ENCODE data around the gene AP5Z1. TPM values are rescaled to one million over a fixed set of nuclear protein-coding genes. Genes with fewer than 3 reads are reported as not detected.

The AP5Z1 gene
- total and polyA plus RNA-seq, 2 donors (not counting 1 experiment from before 2014, with no cell fraction given) = 11.1 to 32.2 TPM

- no peak for TF ChIP-seq EZH2 (IDR thresholded peaks at IDR 0.05; ENCODE audit: low read length, missing control alignments)
- no peak for TF ChIP-seq CTCF (conservative IDR thresholded peaks at IDR 0.05 in 1 of 2, IDR thresholded peaks at IDR 0.05 in 1 of 2; ENCODE audit: low read depth in 1 of 2, low read length in 2 of 2)
- Histone ChIP-seq H3K79me2 (ENCODE audit: control insufficient read depth, insufficient read depth, low read length) (no peaks in the 10 kb centered on the region), H3K4me2 (ENCODE audit: extremely low read depth, insufficient read depth, low read length) (no peak overlapping the region), H2AFZ (ENCODE audit: low read length) (no peak overlapping the region), H3K9me3 (ENCODE audit: control insufficient read depth, insufficient read depth, low read depth, low read length) (no peaks in the 10 kb centered on the region), H3K9ac (ENCODE audit: insufficient read depth, low read length) (no peak overlapping the region), H3K4me3 (replicated peaks in 1 of 4; ENCODE audit: control extremely low read depth in 1 of 4, insufficient read depth in 1 of 4, low read depth in 3 of 4, low read length in 4 of 4) (no peak overlapping the region), H4K20me1 (ENCODE audit: control insufficient read depth, extremely low read depth, insufficient read depth, low read length) (no peaks in the 10 kb centered on the region), H3K4me1 (ENCODE audit: control insufficient read depth, extremely low read depth, insufficient read depth, low read length) (no peaks in the 10 kb centered on the region), H3K27ac (ENCODE audit: insufficient read depth, low read length) (no peak overlapping the region), H3K27me3 (ENCODE audit: control insufficient read depth, insufficient read depth, low read length) (no peaks in the 10 kb centered on the region), H3K36me3 (ENCODE audit: control insufficient read depth, insufficient read depth, low read length) (peaks cover 50% of the 10 kb centered on the region)
- no peak for DNase-seq (ENCODE audit: low read depth in 2 of 2)
Measured at GRCh38 chr7:4786015-4786414, 10.6 kb downstream of the AP5Z1 start.

GRCh38 chr7:4787541-4787940 lies 12.1 kb downstream of the AP5Z1 start:
- no peak overlapping the region for H2AFZ ChIP-seq (ENCODE audit: low read length)
- TF ChIP-seq CTCF (conservative IDR thresholded peaks at IDR 0.05 in 1 of 2, IDR thresholded peaks at IDR 0.05 in 1 of 2; ENCODE audit: low read depth in 1 of 2, low read length in 2 of 2) (no peak), EZH2 (IDR thresholded peaks at IDR 0.05; ENCODE audit: low read length, missing control alignments) (no peak)
- no peaks in the 10 kb centered on the region for H3K79me2 ChIP-seq (ENCODE audit: control insufficient read depth, insufficient read depth, low read length)
- H3K36me3 ChIP-seq (ENCODE audit: control insufficient read depth, insufficient read depth, low read length) = peaks cover 50% of the 10 kb centered on the region
- no peak for DNase-seq (ENCODE audit: low read depth in 2 of 2)
- H3K4me3 ChIP-seq (replicated peaks in 1 of 4; ENCODE audit: control extremely low read depth in 1 of 4, insufficient read depth in 1 of 4, low read depth in 3 of 4, low read length in 4 of 4) = no peak overlapping the region
- no peak overlapping the region for H3K4me2 ChIP-seq (ENCODE audit: extremely low read depth, insufficient read depth, low read length)
- H4K20me1 ChIP-seq (ENCODE audit: control insufficient read depth, extremely low read depth, insufficient read depth, low read length) = no peaks in the 10 kb centered on the region
- no peaks in the 10 kb centered on the region for H3K9me3 ChIP-seq (ENCODE audit: control insufficient read depth, insufficient read depth, low read depth, low read length)
- peaks cover 2% of the 10 kb centered on the region for H3K4me1 ChIP-seq (ENCODE audit: control insufficient read depth, extremely low read depth, insufficient read depth, low read length)
- H3K27ac ChIP-seq (ENCODE audit: insufficient read depth, low read length) = no peak overlapping the region
- no peak overlapping the region for H3K9ac ChIP-seq (ENCODE audit: insufficient read depth, low read length)
- H3K27me3 ChIP-seq (ENCODE audit: control insufficient read depth, insufficient read depth, low read length) = no peaks in the 10 kb centered on the region

GRCh38 chr7:4787947-4788626 lies 12.7 kb downstream of the AP5Z1 start:
- DNase-seq (ENCODE audit: low read depth in 2 of 2) = no peak
- H3K4me3 ChIP-seq (replicated peaks in 1 of 4; ENCODE audit: control extremely low read depth in 1 of 4, insufficient read depth in 1 of 4, low read depth in 3 of 4, low read length in 4 of 4) = no peak overlapping the region
- TF ChIP-seq CTCF (conservative IDR thresholded peaks at IDR 0.05 in 1 of 2, IDR thresholded peaks at IDR 0.05 in 1 of 2; ENCODE audit: low read depth in 1 of 2, low read length in 2 of 2) (no peak), EZH2 (IDR thresholded peaks at IDR 0.05; ENCODE audit: low read length, missing control alignments) (no peak)
- no peaks in the 10 kb centered on the region for H3K9me3 ChIP-seq (ENCODE audit: control insufficient read depth, insufficient read depth, low read depth, low read length)
- no peak overlapping the region for H3K9ac ChIP-seq (ENCODE audit: insufficient read depth, low read length)
- H3K27ac ChIP-seq (ENCODE audit: insufficient read depth, low read length) = no peak overlapping the region
- no peaks in the 10 kb centered on the region for H3K79me2 ChIP-seq (ENCODE audit: control insufficient read depth, insufficient read depth, low read length)
- peaks cover 2% of the 10 kb centered on the region for H3K4me1 ChIP-seq (ENCODE audit: control insufficient read depth, extremely low read depth, insufficient read depth, low read length)
- H3K36me3 ChIP-seq (ENCODE audit: control insufficient read depth, insufficient read depth, low read length) = peaks cover 52% of the 10 kb centered on the region
- no peaks in the 10 kb centered on the region for H4K20me1 ChIP-seq (ENCODE audit: control insufficient read depth, extremely low read depth, insufficient read depth, low read length)
- no peak overlapping the region for H2AFZ ChIP-seq (ENCODE audit: low read length)
- no peaks in the 10 kb centered on the region for H3K27me3 ChIP-seq (ENCODE audit: control insufficient read depth, insufficient read depth, low read length)
- no peak overlapping the region for H3K4me2 ChIP-seq (ENCODE audit: extremely low read depth, insufficient read depth, low read length)
